Endothelial cell of umbilical vein (primary cell): ENCODE measurements around the gene KIAA1614. TPM values are rescaled to one million over a fixed set of nuclear protein-coding genes. Genes with fewer than 3 reads are reported as not detected.

Experiments
- BruUV-seq: library from RNA; stranded (reverse); fragments of 400-500 nt; replicated peaks from 2 replicates; lab custom pipeline; 2021; lab: Mats Ljungman, UMichigan
- CTCF ChIA-PET: fragments of 300-600, 350-600 bp; sonication (Branson Sonifier 250); formaldehyde crosslinking; loops from one replicate; lab custom pipeline; 2021; ENCODE audit warnings: antibody characterized with exemption, inconsistent platforms; lab: Charles Lee
- POLR2A ChIA-PET: fragments of 300-600, 350-600 bp; sonication (Branson Sonifier 250); formaldehyde crosslinking; loops from one replicate; lab custom pipeline; 2021; ENCODE audit warnings: antibody characterized with exemption, inconsistent platforms; lab: Charles Lee
- DNase-seq: peaks from one replicate; pipeline ENCODE4 v3.0.0-alpha.2; 2011; ENCODE audit warnings: low read depth, low spot score
- FAIRE-seq: peaks from 2 replicates; lab custom pipeline; 2011; peaks lifted over from hg19 to GRCh38; lab: Jason Lieb, UNC
- H2AFZ ChIP-seq: 2 replicates; pipeline ENCODE4 v1.6.0; 2012; ENCODE audit warnings: low read depth, low read length, control low read depth, inconsistent platforms
- H3K27ac ChIP-seq: 2 replicates; pipeline ENCODE4 v1.5.1; 2011; ENCODE audit warnings: low read depth, mild to moderate bottlenecking, control low read depth, low read length, moderate library complexity; ENCODE audit not compliant: insufficient read depth
- H3K27me3 ChIP-seq, 2 experiments: 2 replicates each; pipeline versions ENCODE4 v1.6.0 to v1.6.1; 2011; ENCODE audit warnings: low read length in 2 of 2, mixed read lengths in 1 of 2; ENCODE audit not compliant: control insufficient read depth in 2 of 2, insufficient read depth in 2 of 2
- H3K36me3 ChIP-seq, 2 experiments: 2 replicates in 1 of 2; 3 replicates in 1 of 2; pipeline ENCODE4 v1.5.1; 2011; ENCODE audit warnings: low read length in 2 of 2, mild to moderate bottlenecking in 1 of 2, moderate library complexity in 1 of 2; ENCODE audit not compliant: control insufficient read depth in 2 of 2, insufficient read depth in 2 of 2; ENCODE audit errors: extremely low read depth in 1 of 2
- H3K4me1 ChIP-seq: 3 replicates; pipeline ENCODE4 v1.5.1; 2011; ENCODE audit warnings: mild to moderate bottlenecking, low read length; ENCODE audit not compliant: control insufficient read depth, insufficient read depth; ENCODE audit errors: extremely low read depth
- H3K4me2 ChIP-seq: 2 replicates; pipeline ENCODE4 v1.6.1; 2011; ENCODE audit warnings: low read length, control low read depth, mixed read lengths; ENCODE audit not compliant: insufficient read depth
- H3K4me3 ChIP-seq, 3 experiments: fragments of 200-600 bp in 1 of 3; sonication (generic), shearing (Covaris generic) in 1 of 3; replicated peaks in 1 of 3; 2 replicates each; pipeline ENCODE4 v1.5.1; 2011 to 2016; ENCODE audit warnings: control low read depth in 3 of 3, low read length in 3 of 3, mild to moderate bottlenecking in 2 of 3, inconsistent platforms in 1 of 3, low read depth in 1 of 3, moderate library complexity in 1 of 3; ENCODE audit not compliant: insufficient read depth in 1 of 3
- H3K79me2 ChIP-seq: 2 replicates; pipeline ENCODE4 v1.6.0; 2012; ENCODE audit warnings: low read length, inconsistent platforms; ENCODE audit not compliant: control insufficient read depth, insufficient read depth
- H3K9ac ChIP-seq: replicated peaks from 2 replicates; pipeline ENCODE3; 2011; ENCODE audit warnings: low read length, control low read depth; ENCODE audit not compliant: insufficient read depth; ENCODE audit errors: extremely low read depth
- H3K9me1 ChIP-seq: replicated peaks from 3 replicates; pipeline ENCODE4 v1.6.0; 2011; ENCODE audit warnings: mild to moderate bottlenecking, low read length; ENCODE audit not compliant: control insufficient read depth, insufficient read depth; ENCODE audit errors: extremely low read depth
- H3K9me3 ChIP-seq: replicated peaks from 2 replicates; pipeline ENCODE4 v1.5.1; 2012; ENCODE audit warnings: low read length, inconsistent platforms; ENCODE audit not compliant: control insufficient read depth, insufficient read depth
- H4K20me1 ChIP-seq: replicated peaks from 2 replicates; pipeline ENCODE3; 2011; ENCODE audit warnings: mild to moderate bottlenecking, low read length; ENCODE audit not compliant: control insufficient read depth, insufficient read depth; ENCODE audit errors: extremely low read depth
- EZH2 ChIP-seq: IDR thresholded peaks from 2 replicates; pipeline ENCODE4 v1.6.1; 2012; ENCODE audit warnings: borderline replicate concordance, low read depth, mild to moderate bottlenecking, moderate library complexity, low read length, inconsistent platforms; ENCODE audit not compliant: severe bottlenecking
- FOS ChIP-seq: IDR thresholded peaks from 2 replicates; pipeline ENCODE4 v1.6.1; 2011; ENCODE audit warnings: mild to moderate bottlenecking, low read length, moderate library complexity, borderline replicate concordance; ENCODE audit not compliant: insufficient read depth
- GATA2 ChIP-seq: IDR thresholded peaks from 2 replicates; pipeline ENCODE4 v1.7.0; 2011; ENCODE audit warnings: low read depth, mild to moderate bottlenecking, moderate library complexity, mixed read lengths, low read length; ENCODE audit not compliant: insufficient read length, insufficient read depth
- JUN ChIP-seq: IDR thresholded peaks from 2 replicates; pipeline ENCODE4 v1.6.1; 2011; ENCODE audit warnings: borderline replicate concordance, low read depth; ENCODE audit not compliant: insufficient read length, insufficient read depth
- MYC ChIP-seq: IDR thresholded peaks from one replicate; pipeline ENCODE4 v1.6.1; 2011; ENCODE audit warnings: mild to moderate bottlenecking, low read depth, low read length
- POLR2A ChIP-seq: IDR thresholded peaks from 2 replicates; pipeline ENCODE4 v1.6.1; 2012; ENCODE audit warnings: low read depth, mild to moderate bottlenecking, control low read depth, low read length
- POLR2AphosphoS5 ChIP-seq: IDR thresholded peaks from 2 replicates; pipeline ENCODE4 v1.6.1; 2012; ENCODE audit warnings: low read depth, mild to moderate bottlenecking, control low read depth, low read length, moderate library complexity; ENCODE audit not compliant: insufficient read depth
- dilution Hi-C: fragments of 300-500 bp; cut with MboI; formaldehyde crosslinking; loops from one replicate; pipeline ENCODE4 v1.15.0; 2019; ENCODE audit warnings: low sequenced_read_pairs; ENCODE audit not compliant: extremely low pct_ligation_motif_present
- intact Hi-C: fragments of 100-400 bp; cut with micrococcal nuclease; formaldehyde crosslinking; loops from one replicate; pipeline ENCODE4 v1.10.0; 2022
- polyA plus RNA-seq, 4 experiments: library from polyadenylated mRNA; depleted of rRNA in 3 of 4; stranded (reverse) in 3 of 4; unstranded in 1 of 4; fragments of >200 nt; gene quantifications; 2 replicates each; pipeline versions ENCODE4 v1.2.1 to v1.2.3, GENCODE V29; 2011 to 2012; ENCODE audit warnings: missing spikeins in 1 of 4
- total RNA-seq: library from RNA; stranded (reverse); gene quantifications from 2 replicates; pipeline ENCODE4 v1.2.3, GENCODE V29; 2021
- TF ChIP-seq, protein P1 (sequence below), 2 donors: IDR thresholded peaks; 1 replicate in 1 of 2; 2 replicates in 1 of 2; pipeline ENCODE4 v1.5.1; 2011; ENCODE audit warnings: low read length in 2 of 2, mild to moderate bottlenecking in 2 of 2, moderate library complexity in 2 of 2, control low read depth in 1 of 2, inconsistent platforms in 1 of 2, low read depth in 1 of 2; ENCODE audit not compliant: insufficient read depth in 1 of 2; ENCODE audit errors: extremely low read depth in 1 of 2
- TF ChIP-seq, protein P2 (sequence below): IDR thresholded peaks from 2 replicates; pipeline ENCODE4 v1.6.1; 2011; ENCODE audit not compliant: insufficient read depth, insufficient read length

KIAA1614 gene
- total and polyA plus RNA-seq, 2 donors (not counting 3 experiments of a cell fraction or from before 2014, with no cell fraction given), result 1.0 to 2.0 TPM

GRCh38 chr1:180981596-180982387, 69.1 kb downstream of the KIAA1614 start:
- dilution Hi-C loops, result no loop called here
- intact Hi-C loops, result no loop called here
- no peaks in the 10 kb centered on the region for H3K9me3 ChIP-seq
- FAIRE-seq, result no peak
- no peak for TF ChIP-seq EZH2
- no peak for TF ChIP-seq JUN
- TF ChIP-seq, protein P1, sequence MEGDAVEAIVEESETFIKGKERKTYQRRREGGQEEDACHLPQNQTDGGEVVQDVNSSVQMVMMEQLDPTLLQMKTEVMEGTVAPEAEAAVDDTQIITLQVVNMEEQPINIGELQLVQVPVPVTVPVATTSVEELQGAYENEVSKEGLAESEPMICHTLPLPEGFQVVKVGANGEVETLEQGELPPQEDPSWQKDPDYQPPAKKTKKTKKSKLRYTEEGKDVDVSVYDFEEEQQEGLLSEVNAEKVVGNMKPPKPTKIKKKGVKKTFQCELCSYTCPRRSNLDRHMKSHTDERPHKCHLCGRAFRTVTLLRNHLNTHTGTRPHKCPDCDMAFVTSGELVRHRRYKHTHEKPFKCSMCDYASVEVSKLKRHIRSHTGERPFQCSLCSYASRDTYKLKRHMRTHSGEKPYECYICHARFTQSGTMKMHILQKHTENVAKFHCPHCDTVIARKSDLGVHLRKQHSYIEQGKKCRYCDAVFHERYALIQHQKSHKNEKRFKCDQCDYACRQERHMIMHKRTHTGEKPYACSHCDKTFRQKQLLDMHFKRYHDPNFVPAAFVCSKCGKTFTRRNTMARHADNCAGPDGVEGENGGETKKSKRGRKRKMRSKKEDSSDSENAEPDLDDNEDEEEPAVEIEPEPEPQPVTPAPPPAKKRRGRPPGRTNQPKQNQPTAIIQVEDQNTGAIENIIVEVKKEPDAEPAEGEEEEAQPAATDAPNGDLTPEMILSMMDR (IDR thresholded peaks at IDR 0.05; ENCODE audit: extremely low read depth in 1 of 2, insufficient read depth in 1 of 2, low read depth in 1 of 2, low read length in 2 of 2), result no peak
- no peak for TF ChIP-seq MYC
- TF ChIP-seq POLR2A, result no peak
- TF ChIP-seq FOS, result no peak
- TF ChIP-seq, protein P2, sequence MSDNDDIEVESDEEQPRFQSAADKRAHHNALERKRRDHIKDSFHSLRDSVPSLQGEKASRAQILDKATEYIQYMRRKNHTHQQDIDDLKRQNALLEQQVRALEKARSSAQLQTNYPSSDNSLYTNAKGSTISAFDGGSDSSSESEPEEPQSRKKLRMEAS, result no peak
- no peak for TF ChIP-seq GATA2
- TF ChIP-seq POLR2AphosphoS5, result no peak
- no peak overlapping the region for H3K4me3 ChIP-seq
- no peak overlapping the region for H2AFZ ChIP-seq
- no peaks in the 10 kb centered on the region for H4K20me1 ChIP-seq
- no peaks in the 10 kb centered on the region for H3K4me1 ChIP-seq
- ChIA-PET CTCF (no interaction called here), POLR2A (no interaction called here)
- no peaks in the 10 kb centered on the region for H3K27me3 ChIP-seq
- DNase-seq, result no peak
- H3K36me3 ChIP-seq, result peaks cover 4 to 15% of the 10 kb centered on the region in 2 experiments
- BruUV-seq, result no TSS peak
- no peaks in the 10 kb centered on the region for H3K79me2 ChIP-seq
- H3K27ac ChIP-seq, result no peak overlapping the region
- H3K9ac ChIP-seq, result no peak overlapping the region
- no peaks in the 10 kb centered on the region for H3K9me1 ChIP-seq
- H3K4me2 ChIP-seq, result no peak overlapping the region
